SK-N-SH treated with all-trans-retinoic acid at 6 μM for 48 hours (cell line): ENCODE results near the gene SH3RF2.

Experiments used
- ATAC-seq: fragments of 200-7000 bp; cut with Tn5 transposase; 3 replicates; pipeline ENCODE4 v1.9.1; 2020; ENCODE audit warnings: mild to moderate bottlenecking, moderate library complexity
- ARNTL ChIP-seq: fragments of 450-650 bp; formaldehyde crosslinking; IDR thresholded peaks from 2 replicates; pipeline ENCODE4 v1.5.0; 2020; ENCODE audit warnings: low read depth, mild to moderate bottlenecking, moderate library complexity, borderline replicate concordance
- BACH2 ChIP-seq: fragments of 250-450 bp; sonication (Bioruptor Pico); IDR thresholded peaks from 2 replicates; pipeline ENCODE4 v1.9.0; 2021; ENCODE audit warnings: mild to moderate bottlenecking, borderline replicate concordance
- ESRRG ChIP-seq: fragments of 250-450 bp; sonication (Bioruptor Pico); IDR thresholded peaks from 2 replicates; pipeline ENCODE4 v1.6.1; 2021; ENCODE audit warnings: mild to moderate bottlenecking
- GLIS3 ChIP-seq: fragments of 250-450 bp; sonication (Bioruptor Pico); IDR thresholded peaks from 2 replicates; pipeline ENCODE4 v1.5.0; 2020; ENCODE audit warnings: mild to moderate bottlenecking, moderate library complexity
- OSR1 ChIP-seq: fragments of 250-450 bp; sonication (Bioruptor Pico); IDR thresholded peaks from 2 replicates; pipeline ENCODE4 v1.8.0; 2022; ENCODE audit warnings: moderate library complexity, mild to moderate bottlenecking, inconsistent platforms
- PPARA ChIP-seq: fragments of 250-450 bp; sonication (Bioruptor Pico); IDR thresholded peaks from 2 replicates; pipeline ENCODE4 v1.5.0; 2020; ENCODE audit warnings: mild to moderate bottlenecking, borderline replicate concordance
- RARB ChIP-seq: fragments of 250-450 bp; sonication (Bioruptor Pico); IDR thresholded peaks from 2 replicates; pipeline ENCODE4 v1.8.0; 2021; ENCODE audit warnings: mild to moderate bottlenecking, moderate library complexity
- SNAI2 ChIP-seq: fragments of 250-450 bp; sonication (Bioruptor Pico); IDR thresholded peaks from 2 replicates; pipeline ENCODE4 v1.5.0; 2020; ENCODE audit warnings: mild to moderate bottlenecking, moderate library complexity
- TCF4 ChIP-seq: fragments of 250-450 bp; sonication (Bioruptor Pico); IDR thresholded peaks from 2 replicates; pipeline ENCODE4 v1.8.0; 2021; ENCODE audit warnings: mild to moderate bottlenecking, moderate library complexity, borderline replicate concordance
- TOX ChIP-seq: fragments of 250-450 bp; sonication (Bioruptor Pico); IDR thresholded peaks from 2 replicates; pipeline ENCODE4 v1.8.0; 2021; ENCODE audit warnings: mild to moderate bottlenecking, moderate library complexity, borderline replicate concordance
- ZC3H10 ChIP-seq: fragments of 250-450 bp; sonication (Bioruptor Pico); IDR thresholded peaks from 2 replicates; pipeline ENCODE4 v1.5.1; 2021; ENCODE audit warnings: mild to moderate bottlenecking, moderate library complexity
- ZFP3 ChIP-seq: fragments of 250-450 bp; sonication (Bioruptor Pico); IDR thresholded peaks from 2 replicates; pipeline ENCODE4 v1.5.0; 2020; ENCODE audit warnings: mild to moderate bottlenecking, moderate library complexity
- ZFP30 ChIP-seq: fragments of 450-650 bp; formaldehyde crosslinking; IDR thresholded peaks from 2 replicates; pipeline ENCODE4 v1.5.0; 2022; ENCODE audit warnings: mild to moderate bottlenecking, moderate library complexity
- ZNF565 ChIP-seq: fragments of 450-650 bp; formaldehyde crosslinking; conservative IDR thresholded peaks from 2 replicates; pipeline ENCODE4 v1.5.0; 2020; ENCODE audit warnings: low read depth, mild to moderate bottlenecking, moderate library complexity
- ZNF70 ChIP-seq: fragments of 450-650 bp; formaldehyde crosslinking; IDR thresholded peaks from 2 replicates; pipeline ENCODE4 v1.5.0; 2020; ENCODE audit warnings: mild to moderate bottlenecking, moderate library complexity
- ZNF8 ChIP-seq: fragments of 450-650 bp; formaldehyde crosslinking; IDR thresholded peaks from 2 replicates; pipeline ENCODE4 v1.5.0; 2020; ENCODE audit warnings: mild to moderate bottlenecking, moderate library complexity
- TF ChIP-seq, protein P1 (sequence below): fragments of 250-450 bp; sonication (Bioruptor Pico); IDR thresholded peaks from 2 replicates; pipeline ENCODE4 v1.8.0; 2021; ENCODE audit warnings: low read depth, mild to moderate bottlenecking, moderate library complexity, borderline replicate concordance
- TF ChIP-seq, protein P2 (sequence below): fragments of 250-450 bp; sonication (Bioruptor Pico); IDR thresholded peaks from 2 replicates; pipeline ENCODE4 v1.5.1; 2020; ENCODE audit warnings: low read depth, mild to moderate bottlenecking, moderate library complexity
- TF ChIP-seq, protein P3 (sequence below): fragments of 250-450 bp; sonication (Bioruptor Pico); IDR thresholded peaks from 2 replicates; pipeline ENCODE4 v1.8.0; 2020; ENCODE audit warnings: mild to moderate bottlenecking, moderate library complexity, borderline replicate concordance
- TF ChIP-seq, protein P4 (sequence below): fragments of 250-450 bp; sonication (Bioruptor Pico); IDR thresholded peaks from 2 replicates; pipeline ENCODE4 v1.5.0; 2020; ENCODE audit warnings: mild to moderate bottlenecking, moderate library complexity
- TF ChIP-seq, protein P5 (sequence below): fragments of 250-450 bp; sonication (Bioruptor Pico); IDR thresholded peaks from 2 replicates; pipeline ENCODE4 v1.5.1; 2021; ENCODE audit warnings: mild to moderate bottlenecking, moderate library complexity

SH3RF2 gene

DNA sequence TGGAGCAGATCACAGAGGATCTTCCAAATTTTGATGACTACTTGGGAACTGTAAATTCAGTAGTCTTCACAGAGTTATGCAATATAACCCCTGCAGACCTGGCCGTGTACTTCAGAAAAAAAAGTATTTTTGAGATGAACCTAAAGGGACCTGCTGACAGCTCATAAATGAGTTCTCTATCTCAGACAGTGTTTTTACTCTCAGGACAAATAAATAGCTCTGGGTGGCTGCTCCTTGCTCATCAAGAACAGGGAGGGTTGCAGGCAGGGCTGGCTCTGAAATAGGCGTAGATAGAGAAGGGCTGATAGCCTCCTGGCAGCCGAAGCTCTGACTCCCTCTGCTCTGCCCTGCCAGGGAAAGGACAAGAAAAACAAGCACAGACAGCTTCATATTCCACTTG, 104.1 kb downstream of the SH3RF2 start:
- TF ChIP-seq SNAI2 (CRISPR knock-in tag) (no peak), PPARA (CRISPR knock-in tag) (no peak), ESRRG (no peak), ZNF565 (CRISPR knock-in tag) (no peak), ARNTL (CRISPR knock-in tag) (no peak), ZNF70 (CRISPR knock-in tag) (no peak), RARB (CRISPR knock-in tag) (no peak), TOX (CRISPR knock-in tag) (no peak), OSR1 (CRISPR knock-in tag) (no peak), BACH2 (CRISPR knock-in tag) (no peak), ZC3H10 (CRISPR knock-in tag) (no peak), GLIS3 (CRISPR knock-in tag) (no peak), ZFP30 (CRISPR knock-in tag) (no peak)
- TF ChIP-seq, protein P1, sequence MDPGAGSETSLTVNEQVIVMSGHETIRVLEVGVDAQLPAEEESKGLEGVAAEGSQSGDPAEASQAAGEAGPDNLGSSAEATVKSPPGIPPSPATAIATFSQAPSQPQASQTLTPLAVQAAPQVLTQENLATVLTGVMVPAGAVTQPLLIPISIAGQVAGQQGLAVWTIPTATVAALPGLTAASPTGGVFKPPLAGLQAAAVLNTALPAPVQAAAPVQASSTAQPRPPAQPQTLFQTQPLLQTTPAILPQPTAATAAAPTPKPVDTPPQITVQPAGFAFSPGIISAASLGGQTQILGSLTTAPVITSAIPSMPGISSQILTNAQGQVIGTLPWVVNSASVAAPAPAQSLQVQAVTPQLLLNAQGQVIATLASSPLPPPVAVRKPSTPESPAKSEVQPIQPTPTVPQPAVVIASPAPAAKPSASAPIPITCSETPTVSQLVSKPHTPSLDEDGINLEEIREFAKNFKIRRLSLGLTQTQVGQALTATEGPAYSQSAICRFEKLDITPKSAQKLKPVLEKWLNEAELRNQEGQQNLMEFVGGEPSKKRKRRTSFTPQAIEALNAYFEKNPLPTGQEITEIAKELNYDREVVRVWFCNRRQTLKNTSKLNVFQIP (CRISPR knock-in tag): no peak
- TF ChIP-seq, protein P2, sequence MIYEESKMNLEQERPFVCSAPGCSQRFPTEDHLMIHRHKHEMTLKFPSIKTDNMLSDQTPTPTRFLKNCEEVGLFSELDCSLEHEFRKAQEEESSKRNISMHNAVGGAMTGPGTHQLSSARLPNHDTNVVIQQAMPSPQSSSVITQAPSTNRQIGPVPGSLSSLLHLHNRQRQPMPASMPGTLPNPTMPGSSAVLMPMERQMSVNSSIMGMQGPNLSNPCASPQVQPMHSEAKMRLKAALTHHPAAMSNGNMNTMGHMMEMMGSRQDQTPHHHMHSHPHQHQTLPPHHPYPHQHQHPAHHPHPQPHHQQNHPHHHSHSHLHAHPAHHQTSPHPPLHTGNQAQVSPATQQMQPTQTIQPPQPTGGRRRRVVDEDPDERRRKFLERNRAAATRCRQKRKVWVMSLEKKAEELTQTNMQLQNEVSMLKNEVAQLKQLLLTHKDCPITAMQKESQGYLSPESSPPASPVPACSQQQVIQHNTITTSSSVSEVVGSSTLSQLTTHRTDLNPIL (CRISPR knock-in tag): no peak
- TF ChIP-seq, protein P3, sequence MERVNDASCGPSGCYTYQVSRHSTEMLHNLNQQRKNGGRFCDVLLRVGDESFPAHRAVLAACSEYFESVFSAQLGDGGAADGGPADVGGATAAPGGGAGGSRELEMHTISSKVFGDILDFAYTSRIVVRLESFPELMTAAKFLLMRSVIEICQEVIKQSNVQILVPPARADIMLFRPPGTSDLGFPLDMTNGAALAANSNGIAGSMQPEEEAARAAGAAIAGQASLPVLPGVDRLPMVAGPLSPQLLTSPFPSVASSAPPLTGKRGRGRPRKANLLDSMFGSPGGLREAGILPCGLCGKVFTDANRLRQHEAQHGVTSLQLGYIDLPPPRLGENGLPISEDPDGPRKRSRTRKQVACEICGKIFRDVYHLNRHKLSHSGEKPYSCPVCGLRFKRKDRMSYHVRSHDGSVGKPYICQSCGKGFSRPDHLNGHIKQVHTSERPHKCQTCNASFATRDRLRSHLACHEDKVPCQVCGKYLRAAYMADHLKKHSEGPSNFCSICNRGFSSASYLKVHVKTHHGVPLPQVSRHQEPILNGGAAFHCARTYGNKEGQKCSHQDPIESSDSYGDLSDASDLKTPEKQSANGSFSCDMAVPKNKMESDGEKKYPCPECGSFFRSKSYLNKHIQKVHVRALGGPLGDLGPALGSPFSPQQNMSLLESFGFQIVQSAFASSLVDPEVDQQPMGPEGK (CRISPR knock-in tag): no peak
- TF ChIP-seq, protein P4, sequence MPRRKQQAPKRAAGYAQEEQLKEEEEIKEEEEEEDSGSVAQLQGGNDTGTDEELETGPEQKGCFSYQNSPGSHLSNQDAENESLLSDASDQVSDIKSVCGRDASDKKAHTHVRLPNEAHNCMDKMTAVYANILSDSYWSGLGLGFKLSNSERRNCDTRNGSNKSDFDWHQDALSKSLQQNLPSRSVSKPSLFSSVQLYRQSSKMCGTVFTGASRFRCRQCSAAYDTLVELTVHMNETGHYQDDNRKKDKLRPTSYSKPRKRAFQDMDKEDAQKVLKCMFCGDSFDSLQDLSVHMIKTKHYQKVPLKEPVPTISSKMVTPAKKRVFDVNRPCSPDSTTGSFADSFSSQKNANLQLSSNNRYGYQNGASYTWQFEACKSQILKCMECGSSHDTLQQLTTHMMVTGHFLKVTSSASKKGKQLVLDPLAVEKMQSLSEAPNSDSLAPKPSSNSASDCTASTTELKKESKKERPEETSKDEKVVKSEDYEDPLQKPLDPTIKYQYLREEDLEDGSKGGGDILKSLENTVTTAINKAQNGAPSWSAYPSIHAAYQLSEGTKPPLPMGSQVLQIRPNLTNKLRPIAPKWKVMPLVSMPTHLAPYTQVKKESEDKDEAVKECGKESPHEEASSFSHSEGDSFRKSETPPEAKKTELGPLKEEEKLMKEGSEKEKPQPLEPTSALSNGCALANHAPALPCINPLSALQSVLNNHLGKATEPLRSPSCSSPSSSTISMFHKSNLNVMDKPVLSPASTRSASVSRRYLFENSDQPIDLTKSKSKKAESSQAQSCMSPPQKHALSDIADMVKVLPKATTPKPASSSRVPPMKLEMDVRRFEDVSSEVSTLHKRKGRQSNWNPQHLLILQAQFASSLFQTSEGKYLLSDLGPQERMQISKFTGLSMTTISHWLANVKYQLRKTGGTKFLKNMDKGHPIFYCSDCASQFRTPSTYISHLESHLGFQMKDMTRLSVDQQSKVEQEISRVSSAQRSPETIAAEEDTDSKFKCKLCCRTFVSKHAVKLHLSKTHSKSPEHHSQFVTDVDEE (CRISPR knock-in tag): no peak
- ATAC-seq: no peak

DNA sequence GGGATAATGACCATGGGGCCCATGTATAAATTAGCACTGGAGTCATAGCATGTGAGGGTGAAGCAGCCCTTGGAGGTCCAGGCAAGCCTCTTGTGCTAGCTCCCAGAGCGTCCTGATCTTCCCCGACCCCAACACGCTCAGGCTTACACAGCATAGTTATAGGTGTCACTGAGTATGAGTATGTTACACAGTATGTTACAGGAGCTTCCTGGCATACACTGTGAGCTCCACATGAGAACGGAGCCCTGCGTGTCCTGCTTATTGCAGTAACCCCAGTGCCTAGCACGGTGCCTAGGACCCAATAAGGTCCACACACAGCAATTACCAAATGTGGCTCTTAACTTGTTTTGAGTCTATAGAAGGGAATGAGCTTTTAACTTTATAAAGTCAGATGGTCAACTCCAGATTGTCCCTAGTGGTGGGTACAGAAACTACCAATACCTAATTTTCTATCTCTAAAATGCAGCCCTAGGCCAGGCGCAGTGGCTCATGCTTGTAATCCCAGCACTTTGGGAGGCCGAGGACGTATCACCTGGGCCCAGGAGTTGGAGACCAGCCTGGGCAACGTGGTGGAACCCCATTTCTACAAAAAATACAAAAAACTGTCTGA, 104.9 kb downstream of the SH3RF2 start:
- ATAC-seq: peak; percentile 85
- no peak for TF ChIP-seq ZNF8 (CRISPR knock-in tag)
- no peak for TF ChIP-seq TCF4 (CRISPR knock-in tag)
- TF ChIP-seq RARB (CRISPR knock-in tag): no peak
- no peak for TF ChIP-seq PPARA (CRISPR knock-in tag)
- no peak for TF ChIP-seq GLIS3 (CRISPR knock-in tag)
- TF ChIP-seq ZFP3 (CRISPR knock-in tag): no peak
- TF ChIP-seq, protein P5, sequence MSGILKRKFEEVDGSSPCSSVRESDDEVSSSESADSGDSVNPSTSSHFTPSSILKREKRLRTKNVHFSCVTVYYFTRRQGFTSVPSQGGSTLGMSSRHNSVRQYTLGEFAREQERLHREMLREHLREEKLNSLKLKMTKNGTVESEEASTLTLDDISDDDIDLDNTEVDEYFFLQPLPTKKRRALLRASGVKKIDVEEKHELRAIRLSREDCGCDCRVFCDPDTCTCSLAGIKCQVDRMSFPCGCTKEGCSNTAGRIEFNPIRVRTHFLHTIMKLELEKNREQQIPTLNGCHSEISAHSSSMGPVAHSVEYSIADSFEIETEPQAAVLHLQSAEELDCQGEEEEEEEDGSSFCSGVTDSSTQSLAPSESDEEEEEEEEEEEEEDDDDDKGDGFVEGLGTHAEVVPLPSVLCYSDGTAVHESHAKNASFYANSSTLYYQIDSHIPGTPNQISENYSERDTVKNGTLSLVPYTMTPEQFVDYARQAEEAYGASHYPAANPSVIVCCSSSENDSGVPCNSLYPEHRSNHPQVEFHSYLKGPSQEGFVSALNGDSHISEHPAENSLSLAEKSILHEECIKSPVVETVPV (CRISPR knock-in tag): no peak
- no peak for TF ChIP-seq ARNTL (CRISPR knock-in tag)
